ENCODE results near the gene TCERG1L.

The TCERG1L gene

DNA sequence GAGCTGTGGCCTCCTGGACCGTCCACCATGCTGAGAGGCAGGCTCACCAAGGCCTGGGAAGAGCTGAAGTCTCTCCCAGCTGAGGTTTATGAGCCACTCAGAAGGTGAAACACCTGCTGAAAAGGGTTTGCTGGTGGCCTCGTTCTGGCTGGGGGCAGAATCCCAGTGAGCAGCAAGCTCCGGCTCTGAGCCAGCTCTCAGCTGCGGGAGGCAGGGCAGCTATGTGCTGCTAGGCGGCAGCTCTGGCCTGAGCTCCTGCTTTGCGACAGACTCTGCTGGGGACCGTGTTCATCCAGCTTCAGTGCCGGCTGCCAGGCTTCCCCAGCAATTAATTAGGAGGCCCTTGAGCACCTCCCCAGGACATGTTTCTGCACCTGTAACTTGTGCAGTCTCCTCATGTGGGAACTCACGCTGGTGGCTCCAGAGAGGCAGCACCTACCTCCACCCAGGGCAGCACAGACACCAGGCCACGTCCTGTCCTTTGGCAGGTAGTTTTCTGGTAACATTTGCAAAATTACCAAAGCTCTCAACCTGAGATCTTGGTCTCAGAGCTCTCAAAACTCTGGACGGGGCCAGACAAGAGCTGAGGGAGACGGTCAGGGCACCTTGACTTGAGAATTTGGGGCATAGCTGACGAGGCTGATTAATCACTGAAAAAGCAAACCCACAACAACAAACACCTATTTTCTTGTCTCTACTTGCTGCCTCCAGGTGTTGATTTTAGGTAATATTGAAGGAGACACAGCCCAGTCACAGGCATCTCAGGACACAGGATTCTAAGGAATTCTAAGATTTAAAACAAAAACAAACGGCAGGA is 185.0 kb downstream of the TCERG1L start:
- CTCF ChIA-PET: no interaction called here
- no peak for DNase-seq
- Mint-ChIP-seq H3K27me3 (no peaks in the 10 kb centered on the region), H3K9me3 (peaks cover 3% of the 10 kb centered on the region), H3K27ac (no peak overlapping the region), H3K4me3 (no peak overlapping the region), H3K36me3 (no peaks in the 10 kb centered on the region), H3K4me1 (peaks cover 10% of the 10 kb centered on the region)

DNA sequence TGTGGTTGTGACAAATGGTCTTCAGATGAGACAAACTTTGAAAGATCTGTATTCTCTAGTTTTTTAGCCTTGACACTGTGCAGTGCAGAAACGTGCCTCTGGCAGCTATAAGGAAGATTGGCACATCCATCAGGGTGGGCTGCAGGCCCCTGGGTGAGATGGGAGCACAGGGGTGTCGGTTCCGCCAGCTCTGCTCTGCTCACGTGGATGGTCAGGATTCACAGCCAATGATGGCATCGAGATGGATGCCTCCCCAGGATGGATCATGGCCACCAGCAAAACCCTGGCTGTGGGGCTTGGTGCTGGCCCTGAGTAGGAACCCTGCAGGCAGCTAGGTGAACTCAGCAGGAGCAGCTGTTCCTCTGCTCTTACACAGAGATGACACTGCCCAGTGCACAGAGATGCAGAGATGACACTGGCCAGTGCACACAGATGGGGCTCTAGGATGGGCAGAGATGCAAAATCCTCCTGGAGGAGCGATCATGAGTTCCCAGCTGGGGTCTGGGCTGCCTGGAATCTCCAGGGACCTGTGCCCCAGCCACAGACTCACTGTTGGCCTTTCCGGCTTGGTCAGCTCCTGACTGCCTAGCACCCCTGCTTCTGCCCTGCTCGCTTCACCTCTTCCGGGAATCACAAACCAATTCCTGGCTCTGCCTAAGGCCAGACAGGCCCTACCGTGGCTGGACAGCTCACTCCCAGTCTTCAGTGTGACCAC is 185.9 kb downstream of the TCERG1L start:
- no peak for DNase-seq
- CTCF ChIA-PET: no interaction called here
- Mint-ChIP-seq H3K36me3 (no peaks in the 10 kb centered on the region), H3K9me3 (peaks cover 5% of the 10 kb centered on the region), H3K4me1 (peaks cover 10% of the 10 kb centered on the region), H3K27ac (no peak overlapping the region), H3K4me3 (no peak overlapping the region), H3K27me3 (no peaks in the 10 kb centered on the region)

DNA sequence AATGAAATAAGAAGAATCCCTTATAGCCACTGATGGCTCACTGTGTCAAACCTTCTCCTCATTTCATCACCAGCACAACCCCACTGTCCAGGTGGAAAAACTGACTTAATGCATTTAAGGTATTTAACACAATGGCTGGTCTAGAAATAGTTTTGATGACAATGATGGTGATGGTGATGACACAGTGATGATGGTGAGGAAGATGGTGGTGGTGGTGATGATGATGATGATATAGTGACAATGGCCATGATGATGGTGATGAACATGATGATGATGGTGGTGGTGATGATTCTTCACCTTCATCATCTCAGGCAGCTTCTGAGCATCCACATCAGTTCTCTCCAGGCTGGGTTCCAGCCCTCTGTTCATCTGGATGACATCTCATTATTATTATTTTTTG is 186.6 kb downstream of the TCERG1L start:
- CTCF ChIA-PET: no interaction called here
- DNase-seq: no peak
- no peaks in the 10 kb centered on the region for H3K36me3 Mint-ChIP-seq
- peaks cover 10% of the 10 kb centered on the region for H3K4me1 Mint-ChIP-seq
- no peak overlapping the region for H3K4me3 Mint-ChIP-seq
- no peaks in the 10 kb centered on the region for H3K27me3 Mint-ChIP-seq
- H3K9me3 Mint-ChIP-seq: peaks cover 5% of the 10 kb centered on the region
- no peak overlapping the region for H3K27ac Mint-ChIP-seq

DNA sequence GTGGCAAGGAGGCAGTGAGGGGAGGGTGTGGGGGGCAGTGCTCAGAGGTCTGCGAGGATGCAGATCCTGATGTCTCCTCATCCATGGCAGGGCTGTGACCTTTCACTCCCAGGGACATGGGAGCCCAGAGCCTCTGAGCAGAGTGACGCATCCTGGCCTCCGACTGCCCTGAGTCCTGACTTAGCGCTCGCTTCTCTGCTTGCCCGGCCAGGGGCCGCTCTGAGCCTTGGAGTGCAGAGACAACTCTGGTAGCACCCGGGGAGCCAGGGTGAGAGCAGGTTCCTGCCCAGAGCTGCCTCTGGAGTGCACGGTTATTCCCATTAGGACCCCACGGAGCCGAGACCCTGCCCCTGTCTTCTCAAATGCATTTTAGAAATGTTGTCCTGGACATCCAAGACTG is 188.0 kb downstream of the TCERG1L start:
- Mint-ChIP-seq H3K27ac (no peak overlapping the region), H3K4me3 (no peak overlapping the region), H3K4me1 (peaks cover 10% of the 10 kb centered on the region), H3K27me3 (no peaks in the 10 kb centered on the region), H3K36me3 (no peaks in the 10 kb centered on the region), H3K9me3 (peaks cover 5% of the 10 kb centered on the region)
- CTCF ChIA-PET: no interaction called here
- no peak for DNase-seq

DNA sequence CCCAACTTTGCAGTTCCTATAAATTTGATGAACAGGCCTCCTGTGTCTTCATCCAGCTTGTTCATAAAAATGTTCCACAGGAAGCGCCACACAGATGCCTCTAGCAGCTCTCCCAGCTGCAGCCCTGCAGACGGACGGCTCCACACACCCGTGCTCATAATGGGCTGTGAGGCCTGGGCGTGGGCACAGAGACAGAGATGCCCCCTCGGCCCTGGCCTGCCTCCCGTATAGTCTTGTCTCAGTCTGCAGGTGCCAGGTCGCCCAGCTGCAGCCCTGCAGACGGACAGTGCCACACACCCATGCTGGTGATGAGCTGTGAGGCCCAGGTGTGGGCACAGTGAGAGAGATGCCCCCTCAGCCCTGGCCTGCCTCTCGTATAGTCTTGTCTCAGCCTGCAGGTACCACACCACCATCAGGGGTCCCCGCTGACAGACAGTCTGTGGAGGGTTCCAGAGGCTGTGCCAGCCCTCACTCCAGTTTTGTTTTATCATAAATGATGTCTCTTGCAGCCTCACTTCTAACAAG is 189.9 kb downstream of the TCERG1L start:
- Mint-ChIP-seq H3K9me3 (peaks cover 5% of the 10 kb centered on the region), H3K4me3 (no peak overlapping the region), H3K27me3 (no peaks in the 10 kb centered on the region), H3K36me3 (no peaks in the 10 kb centered on the region), H3K27ac (no peak overlapping the region), H3K4me1 (peaks cover under 1% of the 10 kb centered on the region)
- CTCF ChIA-PET: no interaction called here
- no peak for DNase-seq

DNA sequence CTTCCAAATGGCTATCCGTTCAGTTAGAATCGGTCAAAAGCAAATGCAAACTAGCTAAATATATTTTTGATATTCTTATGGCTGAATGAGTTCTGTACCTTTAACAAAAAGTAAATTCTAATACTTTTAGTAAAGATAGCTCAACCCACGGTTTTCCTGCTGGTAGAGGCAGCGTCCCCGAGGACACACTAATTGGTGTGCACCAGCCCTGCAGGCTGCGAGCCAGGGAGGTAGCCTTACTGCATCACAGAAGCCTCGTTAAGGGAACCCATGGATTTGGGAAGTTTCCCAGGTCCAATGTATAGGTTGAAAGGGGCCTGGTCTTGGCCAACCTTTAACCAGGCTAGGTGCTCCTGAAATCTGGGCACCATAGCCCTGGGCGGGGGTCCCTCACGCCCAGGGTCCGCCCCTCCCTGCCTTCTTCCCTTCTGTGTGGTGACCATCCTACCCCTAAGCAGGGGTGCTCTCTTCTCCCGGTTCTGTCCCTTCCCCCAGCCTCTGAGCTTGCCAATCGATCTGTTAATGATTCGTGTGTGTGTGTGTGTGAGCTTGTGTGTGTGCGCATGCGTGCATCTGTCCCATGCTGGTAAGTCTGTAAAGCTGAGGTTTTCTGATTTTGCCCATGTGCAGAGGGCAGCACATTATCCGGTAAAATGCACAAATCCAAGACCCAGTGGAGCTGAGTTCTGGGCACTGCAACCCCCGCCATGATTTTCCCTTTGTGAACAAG is 191.7 kb downstream of the TCERG1L start:
- H3K9me3 Mint-ChIP-seq: peaks cover 5% of the 10 kb centered on the region
- no peak overlapping the region for H3K4me3 Mint-ChIP-seq
- no peaks in the 10 kb centered on the region for H3K36me3 Mint-ChIP-seq

DNA sequence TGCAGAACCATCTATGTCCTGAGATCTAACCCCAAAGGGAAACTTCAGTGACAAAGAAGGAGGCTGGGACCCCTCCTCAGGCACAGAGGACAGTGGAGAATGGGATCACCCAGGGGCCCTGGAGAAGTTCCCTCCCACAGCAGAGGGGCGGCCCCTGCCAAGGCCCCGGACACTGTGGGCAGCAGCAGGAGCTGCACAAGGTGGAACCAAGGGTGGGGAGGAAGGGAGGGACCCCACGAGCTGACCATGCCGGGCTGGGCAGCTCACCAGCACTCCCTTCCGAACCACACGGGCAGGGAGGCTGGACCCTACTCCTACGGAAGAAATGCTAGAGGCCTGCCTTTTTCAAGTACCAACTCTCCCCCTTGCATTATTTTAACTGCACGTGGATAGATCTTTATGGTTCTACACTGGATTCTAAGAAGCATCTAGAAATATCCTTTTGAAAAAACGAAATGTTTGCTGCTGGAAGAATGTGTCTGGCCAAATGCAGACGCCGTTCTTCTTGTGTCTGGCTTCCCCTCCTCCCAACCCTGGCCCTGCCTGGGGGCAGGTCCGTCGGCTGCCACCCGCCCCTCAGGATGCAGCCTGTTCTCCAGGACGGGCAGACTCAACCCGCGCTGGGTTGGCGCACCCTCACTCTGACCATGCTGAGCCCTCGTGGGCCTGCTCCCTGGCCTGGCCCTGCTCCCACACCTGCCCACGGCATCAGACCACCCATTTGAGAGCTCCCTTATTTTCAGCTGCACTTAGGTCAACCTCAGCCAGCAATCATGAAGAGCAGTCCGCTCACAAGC is 193.9 kb downstream of the TCERG1L start:
- peaks cover 5% of the 10 kb centered on the region for H3K9me3 Mint-ChIP-seq
- no peaks in the 10 kb centered on the region for H3K36me3 Mint-ChIP-seq
- no peaks in the 10 kb centered on the region for H3K27me3 Mint-ChIP-seq
- CTCF ChIA-PET: no interaction called here
- DNase-seq: no peak
- no peak overlapping the region for H3K4me3 Mint-ChIP-seq
- H3K27ac Mint-ChIP-seq: no peak overlapping the region
- no peaks in the 10 kb centered on the region for H3K4me1 Mint-ChIP-seq

More for the DNA sequence above, 191.7 kb downstream of the TCERG1L start:
- Mint-ChIP-seq H3K27ac (no peak overlapping the region), H3K4me1 (no peaks in the 10 kb centered on the region), H3K27me3 (no peaks in the 10 kb centered on the region)
- CTCF ChIA-PET: no interaction called here
- DNase-seq: no peak

DNA sequence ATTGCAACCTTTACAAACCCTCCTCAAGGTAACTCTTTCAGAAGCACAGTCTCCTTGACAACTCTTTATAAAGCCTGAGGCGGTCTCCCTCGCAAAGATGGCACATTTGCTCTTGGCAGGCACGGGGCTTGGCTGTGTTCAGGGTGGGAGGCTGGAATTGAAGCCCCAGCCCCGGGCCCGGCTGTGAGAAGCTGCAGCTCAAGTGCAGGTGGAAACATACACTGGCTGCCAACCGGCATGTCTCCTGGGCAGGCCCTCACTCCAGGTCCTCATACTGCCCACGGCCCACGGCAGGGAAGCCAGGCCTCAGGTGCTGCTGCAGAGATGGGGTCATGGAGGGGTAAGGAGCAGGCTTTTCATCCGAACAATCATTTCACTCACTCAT is 194.5 kb downstream of the TCERG1L start:
- no peak overlapping the region for H3K4me3 Mint-ChIP-seq

DNA sequence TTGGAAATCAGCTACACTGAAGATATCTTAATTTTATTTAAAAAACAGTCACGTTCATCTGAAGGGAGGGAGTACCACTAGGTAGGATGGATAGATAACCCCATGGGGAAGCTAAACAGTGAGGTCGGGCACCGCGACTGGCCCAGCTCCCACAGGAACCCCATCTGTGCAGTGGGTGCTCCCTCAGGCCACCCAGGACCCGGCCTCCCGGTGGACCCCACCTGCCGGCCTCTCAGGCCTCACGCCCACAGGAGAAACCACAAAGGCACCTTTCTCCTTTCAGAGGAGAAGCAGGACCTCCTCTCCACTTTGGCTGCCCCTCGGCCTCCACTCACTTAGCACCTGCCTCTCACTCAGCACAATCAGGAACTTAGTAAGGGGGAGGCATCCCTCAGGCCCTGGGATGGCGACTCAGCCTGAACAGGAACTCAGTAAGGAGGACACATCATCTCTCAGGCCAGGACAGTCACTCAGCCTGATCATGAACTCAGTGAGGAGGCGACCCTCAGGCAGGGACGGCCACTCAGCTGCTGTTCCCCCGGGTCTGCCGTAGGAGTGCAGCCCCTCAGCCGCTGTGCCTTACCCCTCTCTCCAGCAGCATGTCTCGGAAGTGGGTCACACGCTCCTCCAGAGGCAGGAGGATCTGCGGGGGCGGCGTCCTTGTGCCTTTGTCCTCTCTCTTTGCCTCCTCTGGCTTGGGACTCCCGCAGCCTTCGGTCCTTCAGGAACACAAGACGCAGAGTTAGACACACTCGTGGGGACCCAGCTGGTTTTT is 195.1 kb downstream of the TCERG1L start:
- Mint-ChIP-seq H3K4me1 (no peaks in the 10 kb centered on the region), H3K27ac (no peak overlapping the region), H3K4me3 (no peak overlapping the region), H3K36me3 (no peaks in the 10 kb centered on the region), H3K27me3 (no peaks in the 10 kb centered on the region), H3K9me3 (peaks cover 2% of the 10 kb centered on the region)
- DNase-seq: no peak
- CTCF ChIA-PET: interaction anchor here (0.6 kb wide), 1 partner anchor 176 kb away, joined by 4 read pairs; no protein-coding TSS in a partner anchor

More for the DNA sequence above, 194.5 kb downstream of the TCERG1L start:
- no peak overlapping the region for H3K27ac Mint-ChIP-seq
- H3K27me3 Mint-ChIP-seq: no peaks in the 10 kb centered on the region
- no peaks in the 10 kb centered on the region for H3K4me1 Mint-ChIP-seq
- H3K9me3 Mint-ChIP-seq: peaks cover 2% of the 10 kb centered on the region
- CTCF ChIA-PET: interaction anchor here (0.6 kb wide), 1 partner anchor 175 kb away, joined by 4 read pairs; no protein-coding TSS in a partner anchor
- DNase-seq: no peak
- no peaks in the 10 kb centered on the region for H3K36me3 Mint-ChIP-seq

DNA sequence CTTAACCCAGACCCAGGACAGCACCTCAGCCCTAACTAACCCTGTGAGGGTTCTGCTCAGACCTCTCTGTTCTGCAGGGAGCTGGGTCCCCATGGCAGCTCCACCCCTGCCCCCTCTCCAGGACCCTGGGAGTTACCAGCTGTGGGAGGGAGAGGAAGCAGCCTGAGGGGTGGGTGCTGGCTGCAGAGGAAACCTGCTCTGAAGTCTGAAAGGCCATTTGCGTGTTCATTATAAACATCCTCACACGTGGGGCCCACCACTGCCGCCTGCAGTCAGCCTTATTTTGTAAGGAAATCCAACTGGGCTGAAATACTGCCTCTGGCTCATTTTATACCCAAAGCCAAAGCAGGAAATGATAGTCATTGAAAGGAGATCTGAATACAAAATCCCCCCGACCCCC is 195.7 kb downstream of the TCERG1L start:
- Mint-ChIP-seq H3K27ac (no peak overlapping the region), H3K27me3 (no peaks in the 10 kb centered on the region), H3K36me3 (no peaks in the 10 kb centered on the region), H3K9me3 (no peaks in the 10 kb centered on the region), H3K4me3 (no peak overlapping the region), H3K4me1 (no peaks in the 10 kb centered on the region)
- no peak for DNase-seq
- CTCF ChIA-PET: no interaction called here

DNA sequence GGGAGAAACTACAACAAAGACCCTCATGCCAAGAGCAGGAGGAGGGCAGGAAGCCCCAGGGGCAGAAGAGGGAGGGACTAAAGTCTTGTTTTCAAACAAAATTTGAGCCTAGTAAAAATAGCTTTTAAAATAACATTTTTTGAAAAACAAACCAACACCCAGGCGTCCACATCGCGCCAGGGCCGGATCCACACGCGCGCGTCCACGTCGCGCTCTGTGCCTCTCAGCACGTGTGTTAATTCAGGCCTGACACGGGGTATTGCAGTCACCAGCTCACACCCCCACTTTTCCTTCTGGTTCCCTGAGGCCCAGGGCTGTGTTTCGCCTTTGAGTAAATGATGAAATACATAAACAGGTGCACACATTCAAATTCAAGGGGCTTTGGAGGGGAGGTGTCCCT is 196.2 kb downstream of the TCERG1L start:
- no peaks in the 10 kb centered on the region for H3K9me3 Mint-ChIP-seq
- no peak for DNase-seq
- H3K4me1 Mint-ChIP-seq: no peaks in the 10 kb centered on the region
- no peak overlapping the region for H3K4me3 Mint-ChIP-seq
- no peaks in the 10 kb centered on the region for H3K36me3 Mint-ChIP-seq
- CTCF ChIA-PET: no interaction called here
- no peaks in the 10 kb centered on the region for H3K27me3 Mint-ChIP-seq
- H3K27ac Mint-ChIP-seq: no peak overlapping the region

DNA sequence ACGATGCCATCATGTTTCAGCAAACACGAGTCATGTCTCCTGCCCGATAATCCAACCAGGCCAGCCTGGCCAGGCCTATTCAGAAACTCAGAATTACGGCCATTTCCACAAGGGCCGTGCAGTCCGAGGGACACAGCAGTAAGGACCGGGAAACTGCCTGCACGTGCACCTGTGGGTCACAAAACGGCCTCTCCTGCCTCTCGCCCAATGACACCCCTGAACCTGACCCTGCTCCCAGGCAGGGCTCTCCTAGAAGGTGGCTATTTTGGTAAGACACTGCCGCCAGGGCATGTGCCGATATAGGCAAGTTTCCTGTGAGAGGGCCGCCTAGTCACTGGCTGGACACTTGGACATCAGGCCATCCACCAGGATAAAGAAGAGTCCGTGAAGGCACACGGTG is 196.7 kb downstream of the TCERG1L start:
- Mint-ChIP-seq H3K9me3 (no peaks in the 10 kb centered on the region), H3K4me3 (no peak overlapping the region), H3K27ac (no peak overlapping the region), H3K36me3 (no peaks in the 10 kb centered on the region), H3K27me3 (no peaks in the 10 kb centered on the region), H3K4me1 (no peaks in the 10 kb centered on the region)
- CTCF ChIA-PET: no interaction called here
- DNase-seq: no peak

DNA sequence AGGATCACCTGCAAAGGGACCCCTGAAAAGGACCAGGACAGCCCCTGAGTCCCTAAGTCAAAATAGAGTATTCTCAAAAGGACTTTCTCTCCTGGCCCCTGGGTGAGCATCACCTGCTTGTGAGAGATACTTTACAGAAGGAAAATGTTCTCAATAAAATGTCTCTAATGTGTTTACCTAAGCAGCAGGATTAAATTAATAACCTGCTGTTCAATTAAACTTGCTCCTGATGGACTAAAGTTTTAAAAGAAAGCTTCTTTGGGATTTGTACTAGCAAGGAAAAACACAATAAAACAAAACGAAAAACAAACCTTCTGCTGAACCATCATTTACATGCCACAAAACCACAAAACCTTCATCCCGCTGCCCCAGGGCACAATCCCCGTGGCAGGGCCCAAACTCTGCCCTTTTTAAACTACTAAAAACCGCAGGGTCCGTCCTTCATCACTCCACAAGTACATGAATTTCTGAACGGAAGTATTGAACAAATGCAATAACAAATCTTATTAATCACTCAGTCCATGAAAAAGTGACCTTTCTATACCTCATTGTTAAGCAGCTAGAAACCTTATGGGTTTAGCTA is 197.7 kb downstream of the TCERG1L start:
- no peak overlapping the region for H3K27ac Mint-ChIP-seq
- CTCF ChIA-PET: no interaction called here
- H3K9me3 Mint-ChIP-seq: peaks cover 8% of the 10 kb centered on the region
- H3K4me3 Mint-ChIP-seq: no peak overlapping the region
- no peaks in the 10 kb centered on the region for H3K36me3 Mint-ChIP-seq
- H3K4me1 Mint-ChIP-seq: no peaks in the 10 kb centered on the region
- no peaks in the 10 kb centered on the region for H3K27me3 Mint-ChIP-seq
- no peak for DNase-seq

Measured in activated naive CD4-positive, alpha-beta T cell treated with anti-CD3 and anti-CD28 coated beads, Interleukin-2, amount 10 ng/mL, durations not matched to agents 7 days and 5 days (primary cell).